HG03060 (cell line): Measurements from ENCODE around the gene ASIC1.
A peak's percentile ranks its signal among the peaks of the same experiment; 100 is the strongest.

Experiments
- ATAC-seq: cut with Tn5 transposase; IDR thresholded peaks from one replicate; pipeline ENCODE4 v1.9.1; 2021; ENCODE audit warnings: low read depth, moderate number of reproducible peaks; ENCODE audit not compliant: unreplicated experiment

Gene ASIC1

GRCh38 chr12:50104417-50105366 lies 47.3 kb downstream of the ASIC1 start:
- no peak for ATAC-seq

DNA sequence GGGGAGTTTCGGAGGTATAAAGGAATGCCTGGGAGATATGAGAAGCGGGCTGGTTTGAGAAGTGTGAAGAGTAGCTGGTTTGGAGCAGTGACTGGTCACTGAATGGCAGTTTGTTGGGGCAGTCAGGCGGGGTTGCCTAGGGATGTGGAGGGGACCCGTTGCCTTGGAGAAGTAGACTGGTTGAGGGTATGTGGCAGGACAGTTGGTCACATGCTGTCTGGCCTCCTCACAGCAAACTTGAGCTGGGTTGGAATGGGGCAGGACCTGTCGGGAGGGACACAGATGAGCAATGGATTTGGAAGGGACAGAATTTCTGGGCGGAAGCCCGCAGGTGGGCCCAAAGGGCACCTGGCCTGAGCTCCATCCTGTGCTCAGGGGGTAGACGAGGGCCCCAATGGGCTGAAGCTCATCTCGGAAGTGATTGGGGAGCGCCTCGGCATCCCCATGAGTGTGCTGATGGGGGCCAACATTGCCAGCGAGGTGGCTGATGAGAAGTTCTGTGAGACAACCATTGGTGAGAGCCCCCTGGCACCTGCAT lies 48.6 kb downstream of the ASIC1 start:
- no peak for ATAC-seq

DNA sequence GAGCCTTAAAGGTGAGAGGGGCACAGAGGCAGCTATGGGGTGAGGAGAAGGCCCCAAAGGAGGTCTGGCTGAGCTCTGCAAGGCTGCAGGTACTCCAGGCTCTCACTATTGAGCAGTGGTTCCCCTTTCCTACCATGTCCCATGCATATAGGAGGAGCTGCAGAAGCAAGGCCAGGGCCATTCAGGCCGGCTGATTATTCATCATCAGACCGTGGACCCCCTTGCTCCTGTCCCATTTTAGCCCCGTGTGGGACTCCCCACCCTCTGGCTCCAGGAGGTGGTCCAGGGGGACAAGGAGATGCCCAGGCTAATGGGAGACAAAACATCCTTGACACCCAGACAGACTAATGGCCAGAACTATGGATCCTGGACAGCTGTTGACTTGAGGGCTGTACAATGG lies 49.5 kb downstream of the ASIC1 start:
- no peak for ATAC-seq

DNA sequence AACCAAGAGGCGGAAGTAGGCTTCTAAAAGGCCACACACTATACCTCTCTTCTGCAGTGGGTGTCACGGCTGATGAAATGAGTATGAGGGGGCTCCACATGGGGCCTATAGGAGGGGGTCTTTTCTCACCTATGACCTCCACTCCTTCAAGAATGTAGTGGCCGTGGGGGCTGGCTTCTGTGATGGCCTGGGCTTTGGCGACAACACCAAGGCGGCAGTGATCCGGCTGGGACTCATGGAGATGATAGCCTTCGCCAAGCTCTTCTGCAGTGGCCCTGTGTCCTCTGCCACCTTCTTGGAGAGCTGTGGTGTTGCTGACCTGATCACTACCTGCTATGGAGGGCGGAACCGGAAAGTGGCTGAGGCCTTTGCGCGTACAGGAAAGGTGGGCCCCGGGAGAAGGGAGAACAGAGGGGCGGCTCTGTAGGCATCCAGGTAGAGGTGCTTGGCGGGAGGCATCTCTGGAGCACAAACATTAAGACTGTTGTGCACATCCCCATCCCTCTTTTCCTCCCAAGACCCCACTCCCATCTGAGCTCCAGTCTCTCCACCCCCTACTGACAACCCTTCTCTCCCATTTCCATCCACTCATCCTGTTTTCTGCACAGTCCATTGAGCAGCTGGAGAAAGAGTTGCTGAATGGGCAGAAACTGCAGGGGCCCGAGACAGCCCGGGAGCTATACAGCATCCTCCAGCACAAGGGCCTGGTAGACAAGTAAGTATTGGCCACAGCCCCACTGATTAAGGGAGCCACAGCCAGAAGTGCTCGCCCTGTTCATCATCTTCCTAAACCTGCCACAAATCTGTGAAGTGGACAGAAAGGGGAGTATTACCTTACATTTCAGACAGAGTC lies 50.2 kb downstream of the ASIC1 start:
- ATAC-seq, result no peak

GRCh38 chr12:50109319-50109718 lies 51.9 kb downstream of the ASIC1 start:
- ATAC-seq, result no peak

DNA sequence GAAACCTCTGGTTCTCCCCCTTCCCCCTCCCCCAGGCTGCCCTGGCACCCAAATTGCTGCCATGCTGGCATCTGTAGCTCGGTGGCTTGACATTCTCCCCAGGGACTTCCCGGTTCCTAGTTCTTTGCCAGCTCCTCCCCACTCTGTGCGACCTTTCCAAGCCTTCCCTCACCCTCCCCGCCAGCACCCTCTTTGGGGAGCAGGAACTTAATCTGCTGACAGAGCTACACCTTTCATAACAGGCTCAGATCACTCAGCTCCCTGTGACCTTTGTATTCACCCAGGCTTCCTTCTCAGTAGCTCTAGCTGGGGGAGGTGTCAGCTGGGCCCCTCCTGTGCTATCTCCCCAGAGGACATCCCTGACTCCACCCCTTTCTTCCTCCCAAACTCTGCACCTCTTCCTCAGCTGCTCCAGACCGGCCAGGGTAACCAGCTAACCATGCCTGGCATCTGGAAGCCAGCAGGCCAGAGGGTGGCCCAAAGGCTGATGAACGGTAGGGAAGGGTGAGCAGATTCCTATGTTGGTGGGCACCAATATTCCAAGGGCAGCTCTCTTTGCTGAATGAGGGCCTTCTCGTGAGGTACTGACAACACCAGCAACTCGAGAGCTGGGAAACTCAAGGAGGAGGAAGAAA lies 52.8 kb downstream of the ASIC1 start:
- no peak for ATAC-seq

DNA sequence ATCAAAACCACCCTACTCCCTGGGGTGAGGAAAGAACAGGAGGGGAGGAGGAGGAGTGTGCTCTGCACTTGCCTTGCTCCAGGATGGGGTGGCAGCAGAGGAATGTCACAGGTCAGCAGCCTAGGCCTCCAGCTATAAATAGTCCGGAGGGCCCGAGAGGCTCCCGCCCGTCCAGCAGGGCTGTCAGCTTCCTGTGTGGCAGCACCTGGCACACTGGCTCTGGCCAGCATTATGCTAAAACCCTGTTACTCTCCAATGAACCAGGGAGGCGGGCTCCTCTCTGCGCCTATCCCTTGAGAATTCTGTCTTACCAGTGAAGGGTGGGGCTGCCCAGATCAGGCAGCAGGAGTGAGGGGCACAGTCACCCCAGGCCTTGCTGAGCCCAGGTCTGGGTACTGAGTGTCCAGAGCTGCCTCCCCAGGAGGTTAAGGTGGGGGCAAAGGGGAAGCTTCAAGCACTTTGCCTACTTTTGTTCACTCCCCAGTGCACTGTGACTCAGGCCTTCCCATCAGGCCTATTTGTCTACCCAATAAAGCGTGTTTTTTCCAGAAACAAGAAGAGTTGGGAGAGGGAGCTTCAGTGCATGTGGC lies 53.5 kb downstream of the ASIC1 start:
- no peak for ATAC-seq

DNA sequence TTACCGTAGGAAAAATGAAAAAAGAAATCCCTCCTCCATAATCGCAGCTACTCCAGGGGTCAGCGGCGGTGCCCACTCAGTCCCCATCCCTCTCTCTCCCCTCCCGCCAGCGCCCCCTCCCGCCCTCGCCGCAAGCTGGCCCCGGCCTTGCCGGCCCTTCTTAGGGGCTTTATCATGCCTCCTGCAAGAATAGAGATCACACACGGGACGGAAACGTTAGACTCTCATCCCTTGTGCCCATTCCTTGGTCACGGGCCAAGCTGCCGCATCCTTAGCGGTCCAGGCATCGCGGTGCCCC lies 53.9 kb downstream of the ASIC1 start:
- no peak for ATAC-seq

GRCh38 chr12:50111693-50112455 lies 54.5 kb downstream of the ASIC1 start, which contains the start of gene COX14:
TSS of gene COX14 (plus strand) at chr12:50112236. CDS start at chr12:50120044, 7,808 bp downstream.
- peak; percentile 81 for ATAC-seq

DNA sequence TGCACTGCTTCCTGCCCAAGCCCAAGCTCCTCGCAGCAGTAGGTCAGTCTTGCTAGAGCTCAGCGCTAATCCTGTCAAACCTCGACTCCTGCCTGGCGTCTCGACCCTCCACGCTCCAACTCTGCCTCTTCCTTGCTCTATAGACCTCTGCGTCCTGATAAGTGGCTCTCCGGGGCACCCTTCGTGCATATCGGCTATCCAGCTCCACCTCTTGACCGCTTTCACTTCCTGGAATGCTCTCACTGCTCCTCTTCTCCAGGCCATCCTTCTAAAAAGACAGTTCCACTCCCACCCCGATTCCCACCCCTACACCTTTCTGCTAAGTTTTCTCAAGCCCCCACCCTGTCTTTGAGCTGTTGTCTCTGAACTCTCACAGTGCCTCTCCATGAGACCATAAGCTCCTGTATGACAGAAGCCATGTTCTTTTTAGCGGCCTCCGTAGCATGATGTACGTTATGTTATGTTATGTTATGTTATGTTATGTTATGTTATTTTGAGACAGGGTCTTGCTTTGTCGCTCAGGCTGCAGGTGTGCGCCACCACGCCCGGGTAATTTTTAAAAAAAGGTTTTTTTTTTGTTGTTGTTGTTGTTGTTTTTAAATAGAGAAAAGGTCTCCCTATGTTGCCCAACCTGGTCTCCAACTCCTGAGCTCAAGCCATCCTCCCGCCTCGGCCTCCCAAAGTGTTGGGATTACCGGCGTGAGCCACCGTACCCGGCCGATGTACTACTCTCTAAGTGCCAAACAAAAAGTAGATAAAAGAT lies 55.2 kb downstream of the ASIC1 start:
- ATAC-seq, result no peak

DNA sequence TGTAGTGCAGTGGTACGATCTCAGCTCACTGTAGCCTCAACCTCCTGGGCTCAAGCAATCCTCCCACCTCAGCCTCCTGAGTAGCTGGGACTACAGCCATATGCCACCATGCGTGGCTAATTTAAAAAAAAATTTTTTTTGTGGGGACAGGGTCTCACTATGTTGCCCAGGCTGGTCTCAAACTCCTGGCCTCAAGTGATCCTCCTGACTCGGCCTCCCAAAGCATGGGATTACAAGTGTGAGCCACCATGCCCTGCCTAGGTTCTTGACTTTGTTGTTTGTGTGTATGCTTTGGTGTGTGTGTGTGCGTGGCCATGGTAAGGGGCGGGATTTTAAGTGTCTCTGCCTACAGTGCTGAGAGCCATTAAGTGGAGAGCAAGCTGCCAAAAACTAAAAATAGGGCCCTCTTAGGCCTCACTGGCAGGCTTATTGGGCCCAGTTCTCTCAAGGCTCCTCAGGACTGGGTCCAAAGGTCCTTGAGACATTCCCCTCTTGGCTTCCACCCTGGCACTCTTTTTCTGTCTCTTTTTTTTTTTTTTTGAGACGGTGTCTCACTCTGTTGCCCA lies 59.7 kb downstream of the ASIC1 start:
- no peak for ATAC-seq

- ATAC-seq, result no peak
Measured at GRCh38 chr12:50119387-50119786, 62.0 kb downstream of the ASIC1 start.

- ATAC-seq, result no peak
Measured at GRCh38 chr12:50120521-50120920, 63.1 kb downstream of the ASIC1 start.

DNA sequence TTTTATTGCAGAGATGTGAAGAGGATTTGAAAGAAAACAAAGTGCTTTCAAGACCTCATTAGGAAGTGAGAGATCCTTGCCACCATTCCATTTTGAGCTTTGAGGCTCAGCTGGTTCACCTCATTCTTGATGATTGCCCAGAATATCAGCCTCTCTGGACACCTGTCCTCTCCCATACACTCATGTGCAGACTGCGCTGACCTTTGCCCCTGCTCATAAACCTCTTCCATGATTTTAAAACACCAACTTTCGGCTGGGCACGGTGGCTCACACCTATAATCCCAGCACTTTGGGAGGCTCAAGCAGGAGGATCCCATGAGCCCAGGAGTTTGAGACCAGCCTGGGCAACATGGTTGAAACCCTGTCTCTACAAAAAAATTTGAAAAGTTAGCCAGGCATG lies 63.6 kb downstream of the ASIC1 start:
- no peak for ATAC-seq

DNA sequence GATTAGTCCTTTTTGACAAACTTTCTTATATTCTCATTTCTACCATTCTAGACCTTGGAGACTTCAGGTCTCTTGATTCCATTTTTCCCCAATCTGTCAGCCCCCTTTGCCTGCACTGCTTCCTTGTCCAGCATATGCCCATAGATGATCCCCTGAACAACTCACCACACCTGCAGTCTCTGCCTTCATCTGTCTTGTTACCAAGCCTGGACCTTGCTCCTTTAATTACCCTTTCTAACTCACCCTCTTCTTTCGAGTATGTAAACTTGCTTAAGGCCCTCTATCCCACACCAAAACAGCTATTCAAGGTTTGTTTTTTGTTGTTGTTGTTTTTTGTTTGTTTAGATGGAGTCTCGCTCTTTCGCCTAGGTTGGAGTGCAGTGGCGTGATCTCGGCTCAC lies 64.2 kb downstream of the ASIC1 start:
- no peak for ATAC-seq

DNA sequence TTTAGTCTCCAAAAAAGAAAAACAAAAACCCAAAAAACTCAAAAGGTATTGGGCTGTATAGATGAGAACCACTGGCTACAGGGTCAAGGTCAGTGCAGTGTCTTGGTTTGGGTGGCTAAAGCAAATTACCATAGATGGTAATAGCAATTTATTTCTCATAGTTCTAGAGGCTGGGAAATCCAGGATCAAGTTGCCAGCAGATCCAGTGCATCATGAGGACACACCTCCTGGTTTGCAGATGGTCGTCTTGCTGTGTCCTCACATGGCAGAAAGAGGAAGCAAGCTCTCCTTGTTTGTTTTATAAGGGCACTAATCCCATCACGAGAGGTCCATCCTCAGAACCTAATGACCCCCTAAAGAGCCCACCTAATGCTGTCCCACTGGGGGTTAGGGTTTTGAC lies 65.8 kb downstream of the ASIC1 start:
- no peak for ATAC-seq

- no peak for ATAC-seq
Measured at GRCh38 chr12:50127546-50127945, 70.2 kb downstream of the ASIC1 start.

DNA sequence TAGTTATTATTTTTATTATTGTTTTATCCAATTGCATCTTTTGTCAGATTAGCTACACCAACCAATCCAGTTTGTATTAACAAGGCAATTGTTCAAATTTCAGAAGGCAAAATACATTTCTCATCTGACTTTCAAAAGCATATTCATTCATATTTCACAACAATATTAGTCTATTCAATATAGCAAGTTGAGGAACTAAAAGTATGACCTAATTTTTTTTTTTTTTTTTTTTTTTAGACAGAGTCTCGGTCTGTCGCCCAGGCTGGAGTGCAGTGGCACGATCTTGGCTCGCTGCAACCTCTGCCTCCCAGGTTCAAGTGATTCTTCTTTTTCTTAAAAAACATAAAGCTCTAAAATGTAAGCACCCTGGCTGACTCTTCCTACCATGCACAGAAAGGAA lies 71.9 kb downstream of the ASIC1 start:
- no peak for ATAC-seq
